ENCODE data around the gene TTPAL. TPM values are rescaled to one million over a fixed set of nuclear protein-coding genes. Genes with fewer than 3 reads are reported as not detected.

TTPAL gene, protein sequence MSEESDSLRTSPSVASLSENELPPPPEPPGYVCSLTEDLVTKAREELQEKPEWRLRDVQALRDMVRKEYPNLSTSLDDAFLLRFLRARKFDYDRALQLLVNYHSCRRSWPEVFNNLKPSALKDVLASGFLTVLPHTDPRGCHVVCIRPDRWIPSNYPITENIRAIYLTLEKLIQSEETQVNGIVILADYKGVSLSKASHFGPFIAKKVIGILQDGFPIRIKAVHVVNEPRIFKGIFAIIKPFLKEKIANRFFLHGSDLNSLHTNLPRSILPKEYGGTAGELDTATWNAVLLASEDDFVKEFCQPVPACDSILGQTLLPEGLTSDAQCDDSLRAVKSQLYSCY
- total RNA-seq: 23.8 and 25.2 TPM in 2 replicates
- long read RNA-seq, full-length matches to known transcripts: 38 of 50 reads
- long read RNA-seq, partial matches to known transcripts: 0 of 50 reads
- long read RNA-seq, other reads (novel, unspliced or antisense): 12 of 50 reads

DNA sequence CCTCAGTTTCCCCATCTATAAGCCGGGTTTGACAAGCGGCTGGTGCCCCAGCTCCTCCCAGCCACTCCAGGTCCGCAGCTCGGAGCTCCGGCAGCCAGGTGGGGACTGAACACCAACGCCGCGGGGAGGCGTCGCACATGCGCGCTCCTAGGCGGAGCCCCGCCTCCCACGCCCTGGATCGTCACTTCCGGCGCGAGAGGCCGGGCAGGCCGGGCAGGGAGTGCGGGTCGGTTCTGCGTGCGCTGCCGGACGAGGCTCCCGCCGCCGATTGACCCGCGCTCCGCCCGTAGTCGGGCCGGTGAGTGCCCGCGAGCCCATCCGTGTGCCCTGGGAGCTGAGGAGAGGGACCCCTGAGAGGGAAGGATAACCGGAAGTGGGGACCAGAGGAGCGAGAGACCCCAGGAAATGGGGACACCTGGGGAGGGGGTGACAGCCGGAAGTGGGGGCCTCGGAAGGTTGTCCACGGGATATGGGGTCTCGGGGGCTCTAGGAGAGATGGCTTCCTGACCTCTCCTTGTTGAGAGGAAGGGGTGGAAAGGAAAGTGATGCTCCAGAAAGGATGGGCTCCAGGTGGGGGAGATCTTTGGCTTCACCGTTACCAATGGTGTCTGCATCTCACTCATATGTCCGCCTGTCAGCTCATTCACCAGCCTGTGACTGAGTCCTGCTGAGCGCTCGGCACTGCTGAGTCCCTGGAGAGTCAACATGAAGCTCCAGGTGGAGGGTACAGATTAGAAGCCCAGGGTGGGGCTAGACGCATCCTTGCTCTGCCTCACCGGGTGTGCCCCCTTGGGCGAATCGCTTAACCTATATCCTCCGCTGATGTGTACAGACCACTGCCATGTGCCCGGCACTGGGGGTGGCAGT lies at the start of gene TTPAL:
Gene TTPAL, plus strand, starts transcription at position 181 of the 867 bp plus-strand sequence. CDS start 4,126 bp downstream, outside the sequence.
- peaks cover 12% of the 10 kb centered on the region for H3K4me1 Mint-ChIP-seq (ENCODE audit: low read depth)
- H3K9me3 Mint-ChIP-seq (ENCODE audit: low read depth): no peaks in the 10 kb centered on the region
- peak; percentile 25 for TF ChIP-seq CTCF (IDR thresholded peaks at IDR 0.05; ENCODE audit: unreplicated experiment)
- H3K27me3 Mint-ChIP-seq: no peaks in the 10 kb centered on the region
- DNase-seq (ENCODE audit: low spot score, unreplicated experiment): peak; percentile 79
- H3K36me3 Mint-ChIP-seq (ENCODE audit: insufficient read depth): no peaks in the 10 kb centered on the region
- H3K27ac Mint-ChIP-seq: peak within 1 kb of the TSS; percentile 98
- peak within 1 kb of the TSS; percentile 97 for H3K4me3 Mint-ChIP-seq (ENCODE audit: low read depth)

DNA sequence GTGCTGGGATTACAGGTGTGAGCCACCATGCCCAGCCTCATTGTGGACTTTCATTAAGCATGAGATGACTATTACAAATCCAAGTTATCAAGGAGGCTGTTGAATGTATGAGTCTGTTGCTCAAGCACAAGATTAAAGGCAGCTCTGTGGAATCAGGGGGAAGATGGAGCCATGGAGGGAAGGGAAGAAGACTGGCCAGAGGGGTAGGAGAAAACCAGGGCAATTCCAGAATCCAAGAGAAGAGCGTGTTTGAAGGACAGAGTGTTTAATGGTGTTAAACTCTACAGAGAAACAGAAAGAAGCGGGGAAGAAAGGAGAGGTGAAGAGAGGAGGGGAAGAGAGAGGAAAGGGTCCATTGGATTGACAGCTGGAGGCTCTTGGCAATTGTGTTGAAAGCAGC lies 49.8 kb upstream of the TTPAL start:
- Mint-ChIP-seq H3K27me3 (no peaks in the 10 kb centered on the region), H3K27ac (no peak overlapping the region), H3K36me3 (ENCODE audit: insufficient read depth) (peaks cover 24% of the 10 kb centered on the region), H3K9me3 (ENCODE audit: low read depth) (no peaks in the 10 kb centered on the region), H3K4me3 (ENCODE audit: low read depth) (no peak overlapping the region), H3K4me1 (ENCODE audit: low read depth) (no peaks in the 10 kb centered on the region)
- DNase-seq (ENCODE audit: low spot score, unreplicated experiment): no peak
- no peak for TF ChIP-seq CTCF (IDR thresholded peaks at IDR 0.05; ENCODE audit: unreplicated experiment)

DNA sequence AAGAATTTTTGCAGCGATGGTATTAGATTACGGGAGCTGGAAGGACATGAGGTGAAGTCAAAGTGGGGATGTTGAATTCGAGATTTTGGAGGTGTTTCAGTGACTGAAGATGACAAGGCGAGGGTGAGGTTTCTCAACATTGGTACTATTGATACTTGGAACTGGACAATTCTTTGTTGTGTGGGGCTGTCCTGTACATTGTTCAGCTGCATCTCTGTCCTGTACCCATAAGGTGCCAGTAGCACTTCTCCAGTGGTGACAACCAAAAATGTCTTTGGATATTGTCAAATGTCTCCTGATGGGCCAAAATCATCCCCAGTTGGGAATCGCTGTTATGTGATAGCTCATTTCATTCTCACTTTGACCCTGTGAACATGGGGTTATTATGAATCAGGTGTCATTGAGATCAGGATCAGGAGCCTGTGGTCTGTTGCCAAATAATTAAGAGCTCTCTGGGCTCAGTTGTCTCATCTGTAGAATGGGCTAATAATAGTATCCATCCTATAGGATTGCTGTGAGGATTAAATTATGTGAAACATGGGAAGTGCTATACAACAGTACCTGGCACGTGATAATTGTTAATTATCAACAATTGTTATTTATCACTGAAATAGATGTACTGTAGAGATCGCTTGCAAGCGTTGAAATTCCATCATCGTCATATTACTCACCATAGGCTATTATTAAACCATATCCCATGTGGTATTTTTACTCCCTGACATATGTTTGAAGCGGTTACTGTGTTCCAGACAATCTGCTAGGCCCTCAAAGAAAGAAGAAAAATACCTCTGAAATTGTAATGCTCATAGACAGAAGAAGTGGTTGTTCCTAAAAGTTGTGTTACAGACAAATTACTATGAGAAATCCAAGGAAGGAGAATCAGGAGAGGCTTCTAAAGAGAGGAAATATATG lies 48.5 kb upstream of the TTPAL start:
- H3K27ac Mint-ChIP-seq: no peak overlapping the region
- H3K9me3 Mint-ChIP-seq (ENCODE audit: low read depth): no peaks in the 10 kb centered on the region
- TF ChIP-seq CTCF (IDR thresholded peaks at IDR 0.05; ENCODE audit: unreplicated experiment): no peak
- H3K4me1 Mint-ChIP-seq (ENCODE audit: low read depth): no peaks in the 10 kb centered on the region
- DNase-seq (ENCODE audit: low spot score, unreplicated experiment): no peak
- no peak overlapping the region for H3K4me3 Mint-ChIP-seq (ENCODE audit: low read depth)
- H3K36me3 Mint-ChIP-seq (ENCODE audit: insufficient read depth): peaks cover 22% of the 10 kb centered on the region
- H3K27me3 Mint-ChIP-seq: no peaks in the 10 kb centered on the region

DNA sequence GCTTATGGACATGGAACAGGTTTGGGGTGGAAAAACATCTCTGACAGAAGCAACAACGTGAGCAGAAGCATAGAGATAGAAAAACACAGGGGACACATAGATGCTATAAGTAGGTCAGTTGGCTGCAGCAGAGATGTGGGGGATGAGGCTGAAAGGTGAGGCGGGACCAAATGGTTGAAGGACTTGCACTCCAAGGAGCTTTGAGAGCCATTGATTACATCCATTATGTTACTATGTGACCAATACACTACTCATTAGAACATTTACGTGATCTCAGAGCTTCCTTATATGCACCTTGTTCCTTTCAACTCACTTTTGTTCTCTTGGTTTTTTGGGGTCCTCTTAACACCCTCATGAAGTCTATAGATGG lies 47.9 kb upstream of the TTPAL start:
- Mint-ChIP-seq H3K27me3 (no peaks in the 10 kb centered on the region), H3K4me3 (ENCODE audit: low read depth) (no peak overlapping the region), H3K36me3 (ENCODE audit: insufficient read depth) (peaks cover 21% of the 10 kb centered on the region), H3K27ac (no peak overlapping the region), H3K4me1 (ENCODE audit: low read depth) (no peaks in the 10 kb centered on the region), H3K9me3 (ENCODE audit: low read depth) (no peaks in the 10 kb centered on the region)
- DNase-seq (ENCODE audit: low spot score, unreplicated experiment): no peak
- no peak for TF ChIP-seq CTCF (IDR thresholded peaks at IDR 0.05; ENCODE audit: unreplicated experiment)

Measured in progenitor cell of endocrine pancreas (in vitro differentiated cells).